ENCODE results near the gene LSM10.

LSM10 gene

GRCh38 chr1:36436821-36437220 lies 39.1 kb upstream of the LSM10 start:
- Histone ChIP-seq H3K79me2 (ENCODE audit: insufficient read depth, low read length) (no peaks in the 10 kb centered on the region), H3K36me3 (ENCODE audit: insufficient read depth, low read length) (no peaks in the 10 kb centered on the region), H3K4me2 (ENCODE audit: low read depth, low read length, poor library complexity, severe bottlenecking) (no peak overlapping the region), H4K20me1 (ENCODE audit: insufficient read depth, low read length, poor library complexity, severe bottlenecking) (no peaks in the 10 kb centered on the region), H2AFZ (ENCODE audit: low read length) (no peak overlapping the region), H3K9me2 (replicated peaks; ENCODE audit: low read depth, low read length) (no peaks in the 10 kb centered on the region), H3K27me3 (ENCODE audit: insufficient read depth, low read length, poor library complexity, severe bottlenecking) (no peaks in the 10 kb centered on the region), H3K4me1 (ENCODE audit: insufficient read depth, low read length, poor library complexity, severe bottlenecking) (no peaks in the 10 kb centered on the region), H3K9me3 (ENCODE audit: insufficient read depth, low read depth, low read length) (no peaks in the 10 kb centered on the region), H3K4me3 (ENCODE audit: low read length, poor library complexity, severe bottlenecking) (no peak overlapping the region), H3K9ac (ENCODE audit: low read depth, low read length, poor library complexity, severe bottlenecking) (no peak overlapping the region), H3F3A (ENCODE audit: low read depth) (no peaks in the 10 kb centered on the region)
- TF ChIP-seq CTCF (conservative IDR thresholded peaks at IDR 0.05; ENCODE audit: low read length) (no peak), EZH2phosphoT487 (IDR thresholded peaks at IDR 0.05; ENCODE audit: borderline replicate concordance) (no peak)

- H3K9ac ChIP-seq (ENCODE audit: low read depth, low read length, poor library complexity, severe bottlenecking), result no peak overlapping the region
- H4K20me1 ChIP-seq (ENCODE audit: insufficient read depth, low read length, poor library complexity, severe bottlenecking), result no peaks in the 10 kb centered on the region
- no peaks in the 10 kb centered on the region for H3K9me3 ChIP-seq (ENCODE audit: insufficient read depth, low read depth, low read length)
- no peak overlapping the region for H2AFZ ChIP-seq (ENCODE audit: low read length)
- H3K4me2 ChIP-seq (ENCODE audit: low read depth, low read length, poor library complexity, severe bottlenecking), result no peak overlapping the region
- H3K9me2 ChIP-seq (replicated peaks; ENCODE audit: low read depth, low read length), result no peaks in the 10 kb centered on the region
- TF ChIP-seq EZH2phosphoT487 (IDR thresholded peaks at IDR 0.05; ENCODE audit: borderline replicate concordance) (no peak), CTCF (conservative IDR thresholded peaks at IDR 0.05; ENCODE audit: low read length) (no peak)
- no peaks in the 10 kb centered on the region for H3K79me2 ChIP-seq (ENCODE audit: insufficient read depth, low read length)
- H3K27me3 ChIP-seq (ENCODE audit: insufficient read depth, low read length, poor library complexity, severe bottlenecking), result no peaks in the 10 kb centered on the region
- H3K4me1 ChIP-seq (ENCODE audit: insufficient read depth, low read length, poor library complexity, severe bottlenecking), result no peaks in the 10 kb centered on the region
- no peaks in the 10 kb centered on the region for H3F3A ChIP-seq (ENCODE audit: low read depth)
- H3K36me3 ChIP-seq (ENCODE audit: insufficient read depth, low read length), result no peaks in the 10 kb centered on the region
- no peak overlapping the region for H3K4me3 ChIP-seq (ENCODE audit: low read length, poor library complexity, severe bottlenecking)
Measured at GRCh38 chr1:36433102-36433501, 35.4 kb upstream of the LSM10 start.

- H3K27me3 ChIP-seq (ENCODE audit: insufficient read depth, low read length, poor library complexity, severe bottlenecking), result no peaks in the 10 kb centered on the region
- no peaks in the 10 kb centered on the region for H3K4me1 ChIP-seq (ENCODE audit: insufficient read depth, low read length, poor library complexity, severe bottlenecking)
- H3F3A ChIP-seq (ENCODE audit: low read depth), result no peaks in the 10 kb centered on the region
- H3K4me2 ChIP-seq (ENCODE audit: low read depth, low read length, poor library complexity, severe bottlenecking), result no peak overlapping the region
- TF ChIP-seq EZH2phosphoT487 (IDR thresholded peaks at IDR 0.05; ENCODE audit: borderline replicate concordance), result no peak
- no peak for TF ChIP-seq CTCF (conservative IDR thresholded peaks at IDR 0.05; ENCODE audit: low read length)
- H3K4me3 ChIP-seq (ENCODE audit: low read length, poor library complexity, severe bottlenecking), result no peak overlapping the region
- no peaks in the 10 kb centered on the region for H3K9me2 ChIP-seq (replicated peaks; ENCODE audit: low read depth, low read length)
- no peaks in the 10 kb centered on the region for H4K20me1 ChIP-seq (ENCODE audit: insufficient read depth, low read length, poor library complexity, severe bottlenecking)
- H3K9ac ChIP-seq (ENCODE audit: low read depth, low read length, poor library complexity, severe bottlenecking), result no peak overlapping the region
- no peaks in the 10 kb centered on the region for H3K36me3 ChIP-seq (ENCODE audit: insufficient read depth, low read length)
- H3K9me3 ChIP-seq (ENCODE audit: insufficient read depth, low read depth, low read length), result no peaks in the 10 kb centered on the region
- no peaks in the 10 kb centered on the region for H3K79me2 ChIP-seq (ENCODE audit: insufficient read depth, low read length)
- no peak overlapping the region for H2AFZ ChIP-seq (ENCODE audit: low read length)
Measured at GRCh38 chr1:36432616-36433015, 34.9 kb upstream of the LSM10 start.

Measured in Loucy (cell line).